ENCODE measurements around the gene ASZ1. TPM values are rescaled to one million over a fixed set of nuclear protein-coding genes. Genes with fewer than 3 reads are reported as not detected.

The ASZ1 gene
- total and polyA plus RNA-seq, 2 of the 4 experiments (the other 2 are of a cell fraction) = not detected

DNA sequence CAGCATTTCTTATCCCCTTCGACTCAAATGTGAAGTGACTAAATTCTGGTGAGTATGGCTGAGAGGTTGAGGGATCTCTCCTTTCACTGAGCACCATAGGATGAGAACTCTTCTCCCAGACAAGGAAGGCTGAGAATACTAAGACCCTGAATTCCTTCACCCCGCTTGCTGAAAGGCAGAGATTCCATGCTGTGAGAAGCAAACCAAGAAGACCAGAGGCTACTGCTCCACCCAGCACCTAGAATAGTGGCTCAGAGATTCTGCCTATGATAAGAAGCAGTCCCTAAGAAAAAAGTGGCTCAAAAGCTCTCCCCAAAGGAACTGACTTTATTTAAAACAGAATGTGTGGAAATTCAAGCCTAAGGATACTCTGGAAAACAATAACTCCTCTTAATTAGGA is 77.7 kb downstream of the ASZ1 start:
- dilution Hi-C loops (cut with HindIII; ENCODE audit: low sequenced_read_pairs, unreplicated experiment) (no loop called here), intact Hi-C loops (cut with micrococcal nuclease) (no loop called here), in situ Hi-C loops (cut with MboI; ENCODE audit: low sequenced_read_pairs) (no loop called here)
- TF ChIP-seq SMC3 (IDR thresholded peaks at IDR 0.05; ENCODE audit: low read depth, low read length) (no peak), CEBPB (IDR thresholded peaks at IDR 0.05; ENCODE audit: low read depth, low read length) (no peak), MAFK (IDR thresholded peaks at IDR 0.05; ENCODE audit: low read depth, low read length) (no peak), RCOR1 (IDR thresholded peaks at IDR 0.05; ENCODE audit: insufficient replicate concordance, low read length) (no peak), MAZ (IDR thresholded peaks at IDR 0.05; ENCODE audit: borderline replicate concordance, low read depth, low read length) (no peak), RAD21 (IDR thresholded peaks at IDR 0.05; ENCODE audit: low read length) (no peak), CHD1 (IDR thresholded peaks at IDR 0.05; ENCODE audit: low read depth, low read length) (no peak), MXI1 (IDR thresholded peaks at IDR 0.05; ENCODE audit: borderline replicate concordance, low read depth, low read length) (no peak), BHLHE40 (IDR thresholded peaks at IDR 0.05; ENCODE audit: low read depth, low read length) (no peak), USF2 (IDR thresholded peaks at IDR 0.05; ENCODE audit: low read depth, low read length) (no peak), ELK1 (IDR thresholded peaks at IDR 0.05; ENCODE audit: borderline replicate concordance, low read depth, low read length) (no peak), FOS (IDR thresholded peaks at IDR 0.05; ENCODE audit: low read depth, low read length) (no peak), RFX5 (IDR thresholded peaks at IDR 0.05; ENCODE audit: low read depth, low read length) (no peak), CTCF (conservative IDR thresholded peaks at IDR 0.05; ENCODE audit: low read depth, low read length) (no peak), NFE2L2 (IDR thresholded peaks at IDR 0.05; ENCODE audit: low read depth, low read length) (no peak), POLR2A (IDR thresholded peaks at IDR 0.05; ENCODE audit: low read depth, low read length) (no peak)
- Histone ChIP-seq H2AK5ac (ENCODE audit: low read depth, low read length) (0 out of 2 replicates have a peak overlapping the region, but pooled peaks have one; percentile 46), H3K56ac (ENCODE audit: extremely low read depth, insufficient read depth, low read length) (no peak overlapping the region), H3K4me3 (ENCODE audit: insufficient read depth, low read depth, low read length) (no peak overlapping the region), H3K27me3 (ENCODE audit: control insufficient read depth, insufficient read depth, low read length) (peaks cover 2% of the 10 kb centered on the region), H2BK15ac (ENCODE audit: low read depth, low read length) (no peak overlapping the region), H2BK20ac (ENCODE audit: low read depth, low read length) (no peak overlapping the region), H3K14ac (replicated peaks; ENCODE audit: low read depth, low read length) (no peak overlapping the region), H3K4me1 (ENCODE audit: control insufficient read depth, insufficient read depth, low read length) (no peaks in the 10 kb centered on the region), H3K79me1 (ENCODE audit: low read depth in 1 of 2, low read length in 2 of 2) (no peaks in the 10 kb centered on the region), H3K18ac (ENCODE audit: low read depth, low read length) (no peak overlapping the region), H3K9ac (ENCODE audit: low read depth, low read length) (no peak overlapping the region), H3K9me3 (ENCODE audit: control insufficient read depth, insufficient read depth, low read length) (no peaks in the 10 kb centered on the region), H3K4me2 (ENCODE audit: low read depth, low read length) (no peak overlapping the region), H4K5ac (ENCODE audit: low read depth, low read length) (no peak overlapping the region), H3K23ac (ENCODE audit: low read depth, low read length) (no peak overlapping the region), H4K20me1 (ENCODE audit: insufficient read depth, low read length) (no peaks in the 10 kb centered on the region), H2BK5ac (ENCODE audit: low read depth, low read length, poor library complexity, severe bottlenecking) (no peak overlapping the region), H4K91ac (ENCODE audit: insufficient read depth, low read depth, low read length) (no peak overlapping the region), H2BK120ac (ENCODE audit: low read depth, low read length) (no peak overlapping the region), H3K27ac (ENCODE audit: insufficient read depth, low read length) (no peak overlapping the region), H2AFZ (replicated peaks; ENCODE audit: low read length, poor library complexity) (no peak overlapping the region), H3K36me3 (ENCODE audit: control insufficient read depth, insufficient read depth, low read length) (no peaks in the 10 kb centered on the region), H3K9me1 (ENCODE audit: insufficient read depth, low read length) (no peaks in the 10 kb centered on the region), H2AK9ac (replicated peaks; ENCODE audit: low read depth, low read length, poor library complexity) (no peak overlapping the region), H4K8ac (ENCODE audit: low read depth in 2 of 2, low read length in 2 of 2) (no peak overlapping the region), H3K4ac (ENCODE audit: low read depth, low read length) (no peak overlapping the region; the same call in 1 of the 2 replicates)
- POLR2A ChIA-PET (ENCODE audit: unreplicated experiment) = no interaction called here
- DNase-seq = no peak
- CTCF ChIA-PET = interaction anchor here (0.6 to 0.7 kb wide), 2 partner anchors 26 to 484 kb away, joined by 4 read pairs; no protein-coding TSS in a partner anchor
- BruUV-seq (replicated peaks) = no TSS peak
- no CpG with 5 or more reads among the region's 2 CpGs for WGBS, 2 experiments (ENCODE audit: extremely low coverage in 2 of 2, insufficient read length in 1 of 2)
- no peak for ATAC-seq (ENCODE audit: low read depth)
